ENCODE results near the gene CATSPERZ. TPM values are rescaled to one million over a fixed set of nuclear protein-coding genes. Genes with fewer than 3 reads are reported as not detected.
A peak's percentile ranks its signal among the peaks of the same experiment; 100 is the strongest.

CATSPERZ gene
- total and polyA plus RNA-seq, 9 of the 15 experiments (the other 6 are each of a cell fraction or from before 2014, with no cell fraction given) = 0.86 to 8.5 (median 3.5) TPM

DNA sequence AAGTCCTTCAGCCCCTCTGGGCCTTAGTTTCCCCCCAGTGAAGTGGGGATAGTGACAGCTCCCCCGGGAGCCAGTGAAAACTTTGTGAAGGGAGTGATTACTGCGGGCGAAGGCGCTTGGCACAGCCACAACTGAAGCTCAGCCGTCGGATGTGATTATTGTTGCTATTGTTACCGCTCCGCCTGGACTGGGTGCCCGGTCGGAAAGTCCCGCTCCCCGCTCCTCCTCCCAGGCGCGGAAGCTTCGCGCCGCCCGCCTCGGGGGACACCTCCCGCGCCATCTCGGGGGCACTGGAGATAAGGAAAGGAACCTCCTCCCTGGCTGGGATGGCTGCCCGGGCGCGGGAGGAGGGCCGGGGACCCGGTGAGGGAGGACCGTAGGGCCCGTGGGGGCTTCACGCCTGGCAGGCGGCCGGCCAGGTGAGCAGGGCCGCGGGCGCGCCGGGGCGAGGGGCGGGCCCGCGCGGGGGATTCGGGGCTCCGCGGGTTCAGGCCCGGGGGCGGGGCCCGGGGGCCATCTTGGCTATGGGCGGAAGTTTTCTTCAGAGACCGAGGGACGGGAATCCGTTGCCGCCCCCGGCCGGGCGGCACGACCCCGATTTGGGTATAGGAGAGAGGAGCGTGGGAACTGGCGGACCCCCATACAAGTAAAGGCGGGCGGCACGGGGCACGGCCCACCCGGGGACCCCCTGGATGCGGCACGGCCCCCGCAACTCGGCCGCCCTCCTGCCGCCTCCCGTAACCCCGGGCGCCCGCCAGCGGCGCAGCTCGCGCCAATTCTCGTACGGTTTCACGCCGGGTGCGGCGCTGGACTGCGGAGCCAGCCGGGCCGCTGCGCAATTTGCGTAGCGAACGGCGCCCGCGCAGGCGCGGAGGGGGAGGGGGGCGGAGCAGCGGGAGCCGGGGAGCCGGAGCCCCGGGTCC lies 14.9 kb upstream of the CATSPERZ start, which contains the start of gene GPR137 (continued):
- TF ChIP-seq, protein P1, sequence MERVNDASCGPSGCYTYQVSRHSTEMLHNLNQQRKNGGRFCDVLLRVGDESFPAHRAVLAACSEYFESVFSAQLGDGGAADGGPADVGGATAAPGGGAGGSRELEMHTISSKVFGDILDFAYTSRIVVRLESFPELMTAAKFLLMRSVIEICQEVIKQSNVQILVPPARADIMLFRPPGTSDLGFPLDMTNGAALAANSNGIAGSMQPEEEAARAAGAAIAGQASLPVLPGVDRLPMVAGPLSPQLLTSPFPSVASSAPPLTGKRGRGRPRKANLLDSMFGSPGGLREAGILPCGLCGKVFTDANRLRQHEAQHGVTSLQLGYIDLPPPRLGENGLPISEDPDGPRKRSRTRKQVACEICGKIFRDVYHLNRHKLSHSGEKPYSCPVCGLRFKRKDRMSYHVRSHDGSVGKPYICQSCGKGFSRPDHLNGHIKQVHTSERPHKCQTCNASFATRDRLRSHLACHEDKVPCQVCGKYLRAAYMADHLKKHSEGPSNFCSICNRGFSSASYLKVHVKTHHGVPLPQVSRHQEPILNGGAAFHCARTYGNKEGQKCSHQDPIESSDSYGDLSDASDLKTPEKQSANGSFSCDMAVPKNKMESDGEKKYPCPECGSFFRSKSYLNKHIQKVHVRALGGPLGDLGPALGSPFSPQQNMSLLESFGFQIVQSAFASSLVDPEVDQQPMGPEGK (CRISPR knock-in tag; IDR thresholded peaks at IDR 0.05; ENCODE audit: borderline replicate concordance) = no peak
- TF ChIP-seq CEBPB (tag; IDR thresholded peaks at IDR 0.05) = no peak
- TF ChIP-seq SP1 (CRISPR knock-in tag; IDR thresholded peaks at IDR 0.05) = peak; percentile 43; the same call in 1 of the 2 replicates
- peak; percentile 99 for TF ChIP-seq HNRNPLL (IDR thresholded peaks at IDR 0.05; ENCODE audit: low read depth, low read length, poor library complexity, severe bottlenecking)
- TF ChIP-seq, protein P2, sequence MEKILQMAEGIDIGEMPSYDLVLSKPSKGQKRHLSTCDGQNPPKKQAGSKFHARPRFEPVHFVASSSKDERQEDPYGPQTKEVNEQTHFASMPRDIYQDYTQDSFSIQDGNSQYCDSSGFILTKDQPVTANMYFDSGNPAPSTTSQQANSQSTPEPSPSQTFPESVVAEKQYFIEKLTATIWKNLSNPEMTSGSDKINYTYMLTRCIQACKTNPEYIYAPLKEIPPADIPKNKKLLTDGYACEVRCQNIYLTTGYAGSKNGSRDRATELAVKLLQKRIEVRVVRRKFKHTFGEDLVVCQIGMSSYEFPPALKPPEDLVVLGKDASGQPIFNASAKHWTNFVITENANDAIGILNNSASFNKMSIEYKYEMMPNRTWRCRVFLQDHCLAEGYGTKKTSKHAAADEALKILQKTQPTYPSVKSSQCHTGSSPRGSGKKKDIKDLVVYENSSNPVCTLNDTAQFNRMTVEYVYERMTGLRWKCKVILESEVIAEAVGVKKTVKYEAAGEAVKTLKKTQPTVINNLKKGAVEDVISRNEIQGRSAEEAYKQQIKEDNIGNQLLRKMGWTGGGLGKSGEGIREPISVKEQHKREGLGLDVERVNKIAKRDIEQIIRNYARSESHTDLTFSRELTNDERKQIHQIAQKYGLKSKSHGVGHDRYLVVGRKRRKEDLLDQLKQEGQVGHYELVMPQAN (IDR thresholded peaks at IDR 0.05; ENCODE audit: borderline replicate concordance) = no peak
- no peak; the same call in 1 of the 2 replicates for TF ChIP-seq SUPT5H (IDR thresholded peaks at IDR 0.05)
- no peak for TF ChIP-seq ZNF764 (CRISPR knock-in tag; IDR thresholded peaks at IDR 0.05; ENCODE audit: low read depth)
- TF ChIP-seq HCFC1 (IDR thresholded peaks at IDR 0.05; ENCODE audit: low read depth, low read length) = peak; percentile 75
- peak; percentile 61 for TF ChIP-seq MEIS2 (IDR thresholded peaks at IDR 0.05; ENCODE audit: partially characterized antibody)
- no peak for TF ChIP-seq ZEB2 (IDR thresholded peaks at IDR 0.05)
- no peak for TF ChIP-seq SMC3 (conservative IDR thresholded peaks at IDR 0.05; ENCODE audit: insufficient read depth, low read depth, low read length)
- no peak for TF ChIP-seq KLF6 (CRISPR knock-in tag; IDR thresholded peaks at IDR 0.05; ENCODE audit: borderline replicate concordance)
- no peak; the same call in 1 of the 2 replicates for TF ChIP-seq POLR2AphosphoS2 (IDR thresholded peaks at IDR 0.05; ENCODE audit: low read length)
- TF ChIP-seq RAD21 (CRISPR knock-in tag; conservative IDR thresholded peaks at IDR 0.05 in 1 of 2, IDR thresholded peaks at IDR 0.05 in 1 of 2) = 0 out of 4 replicates have a peak, but pooled peaks of 1 of the 2 experiments have one; percentile 7
- no peak for TF ChIP-seq NELFE (IDR thresholded peaks at IDR 0.05; ENCODE audit: insufficient read depth, insufficient read length)
- no peak for TF ChIP-seq MTA2 (IDR thresholded peaks at IDR 0.05; ENCODE audit: low read depth)
- peak; percentile 71 for TF ChIP-seq ZNF766 (CRISPR knock-in tag; conservative IDR thresholded peaks at IDR 0.05)
- TF ChIP-seq HDAC2 (IDR thresholded peaks at IDR 0.05) = no peak
- TF ChIP-seq TCF7 (IDR thresholded peaks at IDR 0.05; ENCODE audit: borderline replicate concordance) = 0 out of 2 replicates have a peak, but pooled peaks have one; percentile 10
- TF ChIP-seq MYNN (IDR thresholded peaks at IDR 0.05) = no peak
- no peak for TF ChIP-seq MYNN (CRISPR knock-in tag; IDR thresholded peaks at IDR 0.05)
- TF ChIP-seq RB1 (IDR thresholded peaks at IDR 0.05; ENCODE audit: low read depth) = peak; percentile 75
- TF ChIP-seq KLF1 (tag; IDR thresholded peaks at IDR 0.05) = 0 out of 2 replicates have a peak, but pooled peaks have one; percentile 10
- no peak for TF ChIP-seq RBM14 (IDR thresholded peaks at IDR 0.05; ENCODE audit: borderline replicate concordance, insufficient read depth, low read depth, low read length)
- TF ChIP-seq ZNF24 (IDR thresholded peaks at IDR 0.05) = peak; percentile 100
- TF ChIP-seq ETS2 (tag; IDR thresholded peaks at IDR 0.05; ENCODE audit: borderline replicate concordance, poor library complexity, severe bottlenecking) = no peak
